ENCODE data around the gene SLMAP.

SLMAP gene

DNA sequence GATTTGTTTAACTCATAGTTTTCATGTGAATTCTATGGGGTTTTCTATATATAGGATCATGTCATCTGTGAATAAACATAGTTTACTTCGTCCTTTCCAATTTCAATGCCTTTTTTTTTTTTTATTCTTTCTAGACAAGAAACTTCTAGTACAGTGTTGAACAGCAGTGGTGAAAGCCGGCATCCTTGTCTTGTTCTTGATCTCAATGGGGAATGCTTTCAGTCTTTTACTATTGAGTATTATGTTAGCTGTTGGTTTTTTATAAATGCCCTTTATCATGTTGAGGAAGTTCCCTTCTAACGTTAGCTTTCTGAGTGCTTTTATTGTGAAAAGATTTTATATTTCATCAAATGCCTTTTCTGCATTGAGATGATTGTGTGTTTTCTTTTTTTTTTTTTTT, 69.0 kb downstream of the SLMAP start:
- no peaks in the 10 kb centered on the region for H3K36me3 ChIP-seq (ENCODE audit: control insufficient read depth, insufficient read depth, low read length)
- 44 to 83% methylated on average over 2 of the region's 3 CpGs for WGBS, 2 experiments

DNA sequence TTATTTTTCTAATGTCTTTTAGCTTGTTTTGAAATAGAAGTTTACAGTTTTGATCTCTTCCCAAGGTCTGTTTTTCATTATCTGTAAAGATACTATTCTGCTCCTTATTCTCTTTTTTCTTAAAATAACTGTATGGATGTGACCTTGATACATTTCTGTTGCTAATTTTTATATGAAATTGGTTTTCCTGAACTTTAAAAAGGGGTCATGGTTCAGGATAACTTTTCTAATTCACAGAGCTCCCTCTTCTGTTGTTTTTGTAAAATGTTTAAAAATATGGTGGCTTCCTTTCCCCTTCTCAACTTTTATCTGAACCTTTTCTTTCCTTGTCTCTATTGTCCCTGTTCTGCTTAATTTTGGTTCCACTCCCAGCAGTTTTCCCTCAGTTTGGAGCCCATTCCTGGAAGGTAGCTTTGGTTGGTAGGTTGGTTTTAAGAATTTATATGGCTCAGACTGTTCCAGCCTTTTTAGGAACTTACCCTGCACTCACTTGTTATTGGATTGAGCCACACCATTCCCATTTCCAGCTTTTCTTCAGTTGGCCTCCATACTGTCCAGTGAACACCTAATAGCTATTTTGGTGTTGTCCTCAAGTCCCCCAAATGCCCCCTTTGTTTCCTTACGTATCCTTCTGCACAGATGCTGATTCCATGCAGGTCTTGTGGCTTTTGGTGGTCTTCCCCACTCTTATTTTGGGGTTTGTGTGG, 70.3 kb downstream of the SLMAP start:
- WGBS, 2 experiments = 89 to 90% methylated on average over 1 of the region's 1 CpG
- H3K9me3 ChIP-seq (ENCODE audit: control insufficient read depth, low read length) = no peaks in the 10 kb centered on the region
- H3K27me3 ChIP-seq (ENCODE audit: control insufficient read depth, insufficient read depth, low read length, poor library complexity, severe bottlenecking) = no peaks in the 10 kb centered on the region
- H3K4me3 ChIP-seq (ENCODE audit: insufficient read depth, low read depth, low read length) = no peak overlapping the region
- peaks cover 5% of the 10 kb centered on the region for H3K4me1 ChIP-seq (ENCODE audit: control insufficient read depth, insufficient read depth, low read length)
- H3K27ac ChIP-seq (ENCODE audit: insufficient read depth, low read depth, low read length, poor library complexity, severe bottlenecking) = no peak overlapping the region
- H3K36me3 ChIP-seq (ENCODE audit: control insufficient read depth, insufficient read depth, low read length) = no peaks in the 10 kb centered on the region

More for the DNA sequence above, 69.0 kb downstream of the SLMAP start:
- Histone ChIP-seq H3K4me3 (ENCODE audit: insufficient read depth, low read depth, low read length) (no peak overlapping the region), H3K27ac (ENCODE audit: insufficient read depth, low read depth, low read length, poor library complexity, severe bottlenecking) (no peak overlapping the region), H3K4me1 (ENCODE audit: control insufficient read depth, insufficient read depth, low read length) (peaks cover 5% of the 10 kb centered on the region), H3K27me3 (ENCODE audit: control insufficient read depth, insufficient read depth, low read length, poor library complexity, severe bottlenecking) (no peaks in the 10 kb centered on the region), H3K9me3 (ENCODE audit: control insufficient read depth, low read length) (no peaks in the 10 kb centered on the region)

DNA sequence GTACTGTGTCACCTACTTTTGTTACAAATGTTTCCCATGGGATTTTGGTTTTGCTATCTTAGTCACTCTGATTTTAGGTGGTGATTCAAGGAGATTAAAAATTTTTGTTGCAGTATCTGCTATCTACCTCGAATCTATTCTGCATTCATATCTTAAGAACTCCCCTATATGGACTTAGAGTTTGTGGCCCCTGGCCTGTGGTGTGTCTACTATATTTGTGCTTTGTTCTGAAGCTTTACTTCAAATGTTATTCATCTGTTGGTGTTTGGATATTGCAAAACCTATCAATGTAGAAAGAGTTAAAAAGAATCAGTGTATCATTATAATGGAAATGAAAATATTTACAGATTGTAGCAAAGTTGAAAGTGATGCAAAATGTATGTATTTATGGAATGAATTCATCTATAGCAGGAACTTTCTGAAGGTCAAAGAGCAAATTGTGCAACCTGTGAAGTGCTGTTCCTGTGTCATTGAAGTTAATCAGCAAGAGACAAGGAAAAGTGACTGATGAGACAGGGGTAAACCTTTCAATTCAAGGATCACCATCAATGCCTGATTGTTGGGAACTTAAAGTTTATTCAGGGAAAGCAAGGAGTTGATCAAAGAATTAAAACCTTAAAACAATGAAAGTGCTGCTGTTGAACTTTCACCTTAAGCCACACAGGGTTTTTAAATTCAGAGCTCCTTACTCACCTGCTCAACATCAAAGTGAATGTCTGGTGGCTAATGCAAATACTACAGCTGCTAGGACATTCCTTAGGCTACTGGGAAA, 71.0 kb downstream of the SLMAP start:
- Histone ChIP-seq H3K36me3 (ENCODE audit: control insufficient read depth, insufficient read depth, low read length) (no peaks in the 10 kb centered on the region), H3K27me3 (ENCODE audit: control insufficient read depth, insufficient read depth, low read length, poor library complexity, severe bottlenecking) (no peaks in the 10 kb centered on the region), H3K9me3 (ENCODE audit: control insufficient read depth, low read length) (no peaks in the 10 kb centered on the region), H3K4me1 (ENCODE audit: control insufficient read depth, insufficient read depth, low read length) (peaks cover 5% of the 10 kb centered on the region), H3K4me3 (ENCODE audit: insufficient read depth, low read depth, low read length) (no peak overlapping the region), H3K27ac (ENCODE audit: insufficient read depth, low read depth, low read length, poor library complexity, severe bottlenecking) (no peak overlapping the region)
- WGBS, 2 experiments = 100% methylated on average over 1 of the region's 1 CpG; no CpG with 5 or more reads in 1 of the 2 experiments

DNA sequence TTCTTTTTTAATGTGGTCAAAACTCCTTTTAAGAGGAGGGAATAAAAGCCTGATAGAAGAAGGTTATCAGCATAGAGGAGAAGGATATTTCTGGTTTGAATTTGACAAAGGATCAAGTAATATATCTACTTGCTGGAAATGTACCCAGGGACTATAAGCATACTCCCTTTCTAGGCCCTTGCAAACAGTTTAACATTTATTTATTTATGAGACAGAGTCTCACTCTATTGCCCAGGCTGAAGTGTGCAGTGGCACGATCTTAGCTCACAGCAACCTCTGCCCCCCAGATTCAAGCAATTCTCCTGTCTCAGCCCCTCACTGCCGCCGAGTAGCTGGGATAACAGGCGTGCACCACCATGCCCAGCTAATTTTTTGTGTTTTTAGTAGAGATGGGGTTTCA, 71.6 kb downstream of the SLMAP start:
- Histone ChIP-seq H3K9me3 (ENCODE audit: control insufficient read depth, low read length) (no peaks in the 10 kb centered on the region), H3K36me3 (ENCODE audit: control insufficient read depth, insufficient read depth, low read length) (no peaks in the 10 kb centered on the region), H3K27ac (ENCODE audit: insufficient read depth, low read depth, low read length, poor library complexity, severe bottlenecking) (no peak overlapping the region), H3K4me3 (ENCODE audit: insufficient read depth, low read depth, low read length) (no peak overlapping the region), H3K4me1 (ENCODE audit: control insufficient read depth, insufficient read depth, low read length) (peaks cover 5% of the 10 kb centered on the region), H3K27me3 (ENCODE audit: control insufficient read depth, insufficient read depth, low read length, poor library complexity, severe bottlenecking) (no peaks in the 10 kb centered on the region)
- 89 to 93% methylated on average over 4 of the region's 4 CpGs for WGBS, 2 experiments

DNA sequence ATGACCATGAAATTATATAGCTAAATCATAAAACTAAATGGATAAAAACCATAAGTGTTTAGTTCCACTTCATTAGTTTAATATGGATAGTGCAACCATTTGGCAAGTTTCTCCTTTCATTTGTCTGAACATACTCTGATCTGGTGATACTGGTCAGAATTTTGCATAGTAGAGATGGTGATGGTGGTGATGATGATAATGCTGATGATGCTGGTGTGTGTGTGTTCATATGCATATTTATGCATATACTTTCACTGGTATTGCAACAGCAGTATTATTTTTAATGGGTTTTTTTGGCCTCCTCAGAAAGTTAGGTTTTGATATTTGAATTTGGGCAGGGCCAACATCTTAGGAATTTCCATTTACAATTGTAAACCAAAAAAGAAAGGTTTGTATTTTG, 76.4 kb downstream of the SLMAP start:
- Histone ChIP-seq H3K4me1 (ENCODE audit: control insufficient read depth, insufficient read depth, low read length) (no peaks in the 10 kb centered on the region), H3K4me3 (ENCODE audit: insufficient read depth, low read depth, low read length) (no peak overlapping the region), H3K27me3 (ENCODE audit: control insufficient read depth, insufficient read depth, low read length, poor library complexity, severe bottlenecking) (no peaks in the 10 kb centered on the region), H3K27ac (ENCODE audit: insufficient read depth, low read depth, low read length, poor library complexity, severe bottlenecking) (no peak overlapping the region), H3K9me3 (ENCODE audit: control insufficient read depth, low read length) (no peaks in the 10 kb centered on the region), H3K36me3 (ENCODE audit: control insufficient read depth, insufficient read depth, low read length) (no peaks in the 10 kb centered on the region)

GRCh38 chr3:57832900-57833313, 76.8 kb downstream of the SLMAP start:
- H3K9me3 ChIP-seq (ENCODE audit: control insufficient read depth, low read length) = no peaks in the 10 kb centered on the region
- no peaks in the 10 kb centered on the region for H3K27me3 ChIP-seq (ENCODE audit: control insufficient read depth, insufficient read depth, low read length, poor library complexity, severe bottlenecking)
- 19 to 20% methylated on average over 1 of the region's 1 CpG for WGBS, 2 experiments
- H3K4me1 ChIP-seq (ENCODE audit: control insufficient read depth, insufficient read depth, low read length) = no peaks in the 10 kb centered on the region
- H3K4me3 ChIP-seq (ENCODE audit: insufficient read depth, low read depth, low read length) = no peak overlapping the region
- no peaks in the 10 kb centered on the region for H3K36me3 ChIP-seq (ENCODE audit: control insufficient read depth, insufficient read depth, low read length)
- no peak overlapping the region for H3K27ac ChIP-seq (ENCODE audit: insufficient read depth, low read depth, low read length, poor library complexity, severe bottlenecking)

GRCh38 chr3:57833763-57834162, 77.7 kb downstream of the SLMAP start:
- Histone ChIP-seq H3K27ac (ENCODE audit: insufficient read depth, low read depth, low read length, poor library complexity, severe bottlenecking) (no peak overlapping the region), H3K27me3 (ENCODE audit: control insufficient read depth, insufficient read depth, low read length, poor library complexity, severe bottlenecking) (no peaks in the 10 kb centered on the region), H3K4me1 (ENCODE audit: control insufficient read depth, insufficient read depth, low read length) (no peaks in the 10 kb centered on the region), H3K36me3 (ENCODE audit: control insufficient read depth, insufficient read depth, low read length) (no peaks in the 10 kb centered on the region), H3K4me3 (ENCODE audit: insufficient read depth, low read depth, low read length) (no peak overlapping the region), H3K9me3 (ENCODE audit: control insufficient read depth, low read length) (no peaks in the 10 kb centered on the region)
- WGBS, 2 experiments = 100% methylated on average over 1 of the region's 1 CpG

GRCh38 chr3:57837686-57838085, 81.6 kb downstream of the SLMAP start:
- 98% methylated on average over 3 of the region's 3 CpGs for WGBS, 2 experiments
- H3K36me3 ChIP-seq (ENCODE audit: control insufficient read depth, insufficient read depth, low read length) = no peaks in the 10 kb centered on the region

DNA sequence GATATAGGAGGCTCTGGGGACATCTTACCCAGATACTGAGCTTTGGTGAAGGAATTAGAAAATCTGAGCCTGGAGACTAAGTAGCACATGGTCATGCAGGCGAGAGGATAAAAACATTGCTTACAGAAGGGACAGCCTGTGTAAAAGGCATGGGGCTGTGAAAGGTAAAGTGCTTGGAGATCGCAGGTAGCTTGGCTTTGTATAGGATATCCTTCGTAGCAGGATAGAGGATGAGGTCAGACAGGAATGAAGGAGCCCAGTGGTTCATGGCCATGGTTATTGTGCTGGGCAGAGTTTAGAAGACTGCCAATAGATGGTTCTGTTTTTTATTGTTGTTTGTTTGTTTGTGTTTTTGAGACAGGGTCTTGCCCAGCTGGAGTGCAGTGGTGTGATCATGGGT, 82.5 kb downstream of the SLMAP start:
- no peaks in the 10 kb centered on the region for H3K36me3 ChIP-seq (ENCODE audit: control insufficient read depth, insufficient read depth, low read length)
- no peak overlapping the region for H3K4me3 ChIP-seq (ENCODE audit: insufficient read depth, low read depth, low read length)
- no peaks in the 10 kb centered on the region for H3K9me3 ChIP-seq (ENCODE audit: control insufficient read depth, low read length)
- WGBS, 2 experiments = 93 to 94% methylated on average over 3 of the region's 3 CpGs
- H3K4me1 ChIP-seq (ENCODE audit: control insufficient read depth, insufficient read depth, low read length) = no peaks in the 10 kb centered on the region
- no peak overlapping the region for H3K27ac ChIP-seq (ENCODE audit: insufficient read depth, low read depth, low read length, poor library complexity, severe bottlenecking)
- no peaks in the 10 kb centered on the region for H3K27me3 ChIP-seq (ENCODE audit: control insufficient read depth, insufficient read depth, low read length, poor library complexity, severe bottlenecking)

More at GRCh38 chr3:57837686-57838085, 81.6 kb downstream of the SLMAP start:
- no peaks in the 10 kb centered on the region for H3K4me1 ChIP-seq (ENCODE audit: control insufficient read depth, insufficient read depth, low read length)
- no peak overlapping the region for H3K27ac ChIP-seq (ENCODE audit: insufficient read depth, low read depth, low read length, poor library complexity, severe bottlenecking)
- no peaks in the 10 kb centered on the region for H3K27me3 ChIP-seq (ENCODE audit: control insufficient read depth, insufficient read depth, low read length, poor library complexity, severe bottlenecking)
- no peak overlapping the region for H3K4me3 ChIP-seq (ENCODE audit: insufficient read depth, low read depth, low read length)
- no peaks in the 10 kb centered on the region for H3K9me3 ChIP-seq (ENCODE audit: control insufficient read depth, low read length)

DNA sequence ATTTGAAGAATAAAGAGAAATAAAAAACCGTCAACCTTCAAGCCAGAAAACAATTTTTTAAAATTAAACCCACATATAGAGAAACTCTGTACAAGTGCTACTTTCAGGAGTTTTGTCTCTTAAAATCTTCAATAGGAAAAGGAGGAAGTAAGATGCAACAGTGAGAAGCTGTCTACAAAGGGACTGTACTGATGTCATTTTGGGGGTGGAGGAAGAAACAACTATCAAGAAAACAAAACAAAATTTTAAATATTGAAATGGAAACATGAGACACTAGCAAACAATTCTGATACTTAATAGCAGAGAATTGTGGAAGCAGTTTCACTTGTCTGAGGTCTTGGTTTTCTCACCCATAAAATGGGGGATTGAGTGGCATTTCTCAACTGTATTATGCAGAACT, 84.4 kb downstream of the SLMAP start:
- Histone ChIP-seq H3K9me3 (ENCODE audit: control insufficient read depth, low read length) (no peaks in the 10 kb centered on the region), H3K4me1 (ENCODE audit: control insufficient read depth, insufficient read depth, low read length) (no peaks in the 10 kb centered on the region), H3K27me3 (ENCODE audit: control insufficient read depth, insufficient read depth, low read length, poor library complexity, severe bottlenecking) (no peaks in the 10 kb centered on the region), H3K4me3 (ENCODE audit: insufficient read depth, low read depth, low read length) (no peak overlapping the region), H3K27ac (ENCODE audit: insufficient read depth, low read depth, low read length, poor library complexity, severe bottlenecking) (no peak overlapping the region), H3K36me3 (ENCODE audit: control insufficient read depth, insufficient read depth, low read length) (no peaks in the 10 kb centered on the region)
- no CpG with 5 or more reads among the region's 1 CpG for WGBS, 2 experiments
